Gastroesophageal sphincter (tissue), 4 donors: ENCODE results near the gene FNDC10. TPM values are rescaled to one million over a fixed set of nuclear protein-coding genes. Genes with fewer than 3 reads are reported as not detected.
A peak's percentile ranks its signal among the peaks of the same experiment; 100 is the strongest.

ENCODE experiments used
- ATAC-seq: fragments of 150-250 bp; one replicate; pipeline ENCODE4 v1.9.1; 2016; ENCODE audit warnings: mild to moderate bottlenecking, moderate library complexity
- H3K27ac ChIP-seq, 4 donors: fragments of 200-600 bp; sonication (generic) in 3 of 4; 1 replicate in 3 of 4; 2 replicates in 1 of 4; pipeline ENCODE4 v1.5.1; 2016 to 2019
- H3K27me3 ChIP-seq: fragments of 200-600 bp; sonication (generic); one replicate; pipeline ENCODE4 v1.5.1; 2019
- H3K36me3 ChIP-seq, 2 donors: fragments of 200-600 bp; sonication (generic); one replicate each; pipeline ENCODE4 v1.5.1; 2019; ENCODE audit warnings: control low read depth in 1 of 2
- H3K4me1 ChIP-seq, 3 donors: fragments of 200-600 bp; sonication (generic); 1 replicate in 2 of 3; 2 replicates in 1 of 3; pipeline ENCODE4 v1.5.1; 2016 to 2019; ENCODE audit warnings: control low read depth in 2 of 3
- H3K4me3 ChIP-seq, 2 donors: fragments of 200-600 bp; sonication (generic); one replicate each; pipeline ENCODE4 v1.5.1; 2019; ENCODE audit warnings: mild to moderate bottlenecking in 1 of 2, moderate library complexity in 1 of 2
- H3K9me3 ChIP-seq, 3 donors: fragments of 200-600 bp; sonication (generic); one replicate each; pipeline ENCODE4 v1.5.1; 2017 to 2019; ENCODE audit warnings: control low read depth in 2 of 3
- EP300 ChIP-seq: sonication (generic); formaldehyde crosslinking; IDR thresholded peaks from one replicate; pipeline ENCODE4 v1.6.1; 2017; ENCODE audit warnings: antibody characterized with exemption, mild to moderate bottlenecking
- POLR2A ChIP-seq, 2 donors: fragments of 450-650 bp; IDR thresholded peaks; one replicate each; pipeline ENCODE4 v1.6.1; 2017; ENCODE audit warnings: antibody characterized with exemption in 2 of 2, mild to moderate bottlenecking in 2 of 2, moderate library complexity in 1 of 2
- POLR2AphosphoS5 ChIP-seq: sonication (generic); formaldehyde crosslinking; IDR thresholded peaks from one replicate; pipeline ENCODE4 v1.6.1; 2017; ENCODE audit warnings: antibody characterized with exemption
- WGBS, 2 donors: methylation state at CpG; one replicate each; pipeline ENCODE4 v1.1.5; 2018; ENCODE audit warnings: low coverage in 1 of 2; 5-methylcytosine and 5-hydroxymethylcytosine counted together
- total RNA-seq, 4 donors: library from RNA; depleted of rRNA; stranded (reverse); fragments of >200 nt; gene quantifications; one replicate each; pipeline ENCODE4 v1.1.0, GENCODE V29; 2016
- TF ChIP-seq, protein P1 (sequence below), 4 experiments: fragments of 200-600 bp in 2 of 4; fragments of 450-650 bp in 2 of 4; sonication (generic) in 1 of 4; IDR thresholded peaks; one replicate each; pipeline ENCODE4 v1.5.1; 2017 to 2019; ENCODE audit warnings: antibody characterized with exemption in 4 of 4, mild to moderate bottlenecking in 2 of 4, moderate library complexity in 2 of 4

Gene FNDC10
- total RNA-seq, 4 donors from 2014 or later = 0.54 TPM; not detected in 2

DNA sequence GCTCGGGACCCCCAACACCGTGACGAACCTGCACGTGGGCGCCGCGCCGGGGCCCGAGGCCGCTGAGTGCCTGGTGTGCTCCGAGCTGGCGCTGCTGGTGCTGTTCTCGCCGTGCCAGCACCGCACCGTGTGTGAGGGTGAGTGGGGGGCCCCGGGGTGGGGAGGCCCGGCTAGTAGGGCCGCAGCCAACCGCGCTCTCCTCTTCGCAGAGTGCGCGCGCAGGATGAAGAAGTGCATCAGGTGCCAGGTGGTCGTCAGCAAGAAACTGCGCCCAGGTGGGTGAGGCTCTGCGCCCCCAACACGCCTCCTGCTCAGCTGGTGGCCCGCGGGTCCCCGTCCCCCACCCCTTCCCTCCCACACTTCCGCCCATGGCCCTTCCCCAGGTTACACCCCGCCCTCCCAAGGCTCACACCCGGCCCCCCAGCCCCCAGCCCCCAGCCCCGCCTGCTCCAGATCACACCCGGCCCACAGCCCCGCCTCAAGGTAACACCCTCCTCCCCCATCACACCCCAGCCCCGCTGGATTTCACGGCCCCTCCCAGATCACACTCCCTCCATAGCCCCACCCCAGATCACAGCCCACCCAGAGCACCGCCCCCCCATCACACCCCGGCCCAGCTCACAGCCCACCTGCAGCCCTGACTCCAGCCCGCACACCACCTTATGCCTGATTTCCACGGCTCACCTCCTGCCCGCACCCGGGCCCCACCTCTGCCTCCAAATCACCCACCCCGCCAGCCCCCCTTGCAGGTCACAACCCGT, 29.7 kb upstream of the FNDC10 start:
- Histone ChIP-seq H3K4me3 (peak overlapping the region in 1 of 2 donors; percentile 45), H3K4me1 (peaks cover 0 to 27% (median 9%) of the 10 kb centered on the region in 3 donors), H3K27me3 (peaks cover 41% of the 10 kb centered on the region), H3K9me3 (no peaks in the 10 kb centered on the region), H3K27ac (peak overlapping the region in 2 of 4 donors; percentile 78 to 88), H3K36me3 (peaks cover 0 to 60% of the 10 kb centered on the region in 2 donors)
- no peak for ATAC-seq
- TF ChIP-seq POLR2AphosphoS5 = no peak
- TF ChIP-seq POLR2A (IDR thresholded peaks at IDR 0.05) = no peak
- TF ChIP-seq, protein P1, sequence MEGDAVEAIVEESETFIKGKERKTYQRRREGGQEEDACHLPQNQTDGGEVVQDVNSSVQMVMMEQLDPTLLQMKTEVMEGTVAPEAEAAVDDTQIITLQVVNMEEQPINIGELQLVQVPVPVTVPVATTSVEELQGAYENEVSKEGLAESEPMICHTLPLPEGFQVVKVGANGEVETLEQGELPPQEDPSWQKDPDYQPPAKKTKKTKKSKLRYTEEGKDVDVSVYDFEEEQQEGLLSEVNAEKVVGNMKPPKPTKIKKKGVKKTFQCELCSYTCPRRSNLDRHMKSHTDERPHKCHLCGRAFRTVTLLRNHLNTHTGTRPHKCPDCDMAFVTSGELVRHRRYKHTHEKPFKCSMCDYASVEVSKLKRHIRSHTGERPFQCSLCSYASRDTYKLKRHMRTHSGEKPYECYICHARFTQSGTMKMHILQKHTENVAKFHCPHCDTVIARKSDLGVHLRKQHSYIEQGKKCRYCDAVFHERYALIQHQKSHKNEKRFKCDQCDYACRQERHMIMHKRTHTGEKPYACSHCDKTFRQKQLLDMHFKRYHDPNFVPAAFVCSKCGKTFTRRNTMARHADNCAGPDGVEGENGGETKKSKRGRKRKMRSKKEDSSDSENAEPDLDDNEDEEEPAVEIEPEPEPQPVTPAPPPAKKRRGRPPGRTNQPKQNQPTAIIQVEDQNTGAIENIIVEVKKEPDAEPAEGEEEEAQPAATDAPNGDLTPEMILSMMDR (IDR thresholded peaks at IDR 0.05) = no peak
- TF ChIP-seq EP300 = no peak
- WGBS, 2 donors = 80% methylated on average over 9 of the region's 48 CpGs; no CpG with 5 or more reads in 1 of the 2 donors

DNA sequence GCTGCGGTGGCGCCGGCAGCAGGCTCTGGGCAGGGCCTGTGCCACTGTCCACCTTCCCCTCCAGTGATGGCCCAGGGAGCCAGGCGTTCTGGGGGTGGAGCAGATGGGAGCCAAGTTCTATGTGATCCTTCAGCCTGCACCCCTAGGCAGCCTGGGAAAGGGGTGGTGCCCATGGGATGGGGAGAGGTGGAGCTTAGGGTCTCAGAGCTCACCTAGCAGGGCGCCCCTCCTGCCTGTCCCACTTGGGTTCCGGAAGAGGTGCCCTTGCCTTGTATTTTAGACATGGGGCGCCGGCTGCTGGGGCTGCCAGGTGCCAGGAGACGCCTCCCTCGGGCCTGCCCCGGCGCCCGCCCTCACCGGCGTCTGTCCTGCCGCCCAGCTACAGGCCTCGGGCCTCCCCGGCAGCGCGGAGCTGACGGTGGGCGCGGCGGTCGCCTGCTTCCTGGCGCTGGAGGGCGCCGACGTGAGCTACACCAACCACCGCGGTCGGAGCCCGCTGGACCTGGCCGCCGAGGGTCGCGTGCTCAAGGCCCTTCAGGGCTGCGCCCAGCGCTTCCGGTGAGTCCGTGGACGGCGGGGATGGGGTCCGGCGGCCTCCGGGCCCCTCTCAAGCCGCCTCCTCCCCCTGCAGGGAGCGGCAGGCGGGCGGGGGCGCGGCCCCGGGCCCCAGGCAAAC, 29.0 kb upstream of the FNDC10 start:
- TF ChIP-seq POLR2A (IDR thresholded peaks at IDR 0.05) (no peak), EP300 (no peak), POLR2AphosphoS5 (no peak)
- TF ChIP-seq, protein P1 (IDR thresholded peaks at IDR 0.05) = no peak
- Histone ChIP-seq H3K9me3 (no peaks in the 10 kb centered on the region), H3K4me1 (peaks cover 0 to 27% (median 9%) of the 10 kb centered on the region in 3 donors), H3K27me3 (peaks cover 41% of the 10 kb centered on the region), H3K27ac (no peak overlapping the region), H3K36me3 (peaks cover 0 to 66% of the 10 kb centered on the region in 2 donors), H3K4me3 (peak overlapping the region in 1 of 2 donors; percentile 0)
- no CpG with 5 or more reads among the region's 53 CpGs for WGBS, 2 donors
- ATAC-seq = no peak

DNA sequence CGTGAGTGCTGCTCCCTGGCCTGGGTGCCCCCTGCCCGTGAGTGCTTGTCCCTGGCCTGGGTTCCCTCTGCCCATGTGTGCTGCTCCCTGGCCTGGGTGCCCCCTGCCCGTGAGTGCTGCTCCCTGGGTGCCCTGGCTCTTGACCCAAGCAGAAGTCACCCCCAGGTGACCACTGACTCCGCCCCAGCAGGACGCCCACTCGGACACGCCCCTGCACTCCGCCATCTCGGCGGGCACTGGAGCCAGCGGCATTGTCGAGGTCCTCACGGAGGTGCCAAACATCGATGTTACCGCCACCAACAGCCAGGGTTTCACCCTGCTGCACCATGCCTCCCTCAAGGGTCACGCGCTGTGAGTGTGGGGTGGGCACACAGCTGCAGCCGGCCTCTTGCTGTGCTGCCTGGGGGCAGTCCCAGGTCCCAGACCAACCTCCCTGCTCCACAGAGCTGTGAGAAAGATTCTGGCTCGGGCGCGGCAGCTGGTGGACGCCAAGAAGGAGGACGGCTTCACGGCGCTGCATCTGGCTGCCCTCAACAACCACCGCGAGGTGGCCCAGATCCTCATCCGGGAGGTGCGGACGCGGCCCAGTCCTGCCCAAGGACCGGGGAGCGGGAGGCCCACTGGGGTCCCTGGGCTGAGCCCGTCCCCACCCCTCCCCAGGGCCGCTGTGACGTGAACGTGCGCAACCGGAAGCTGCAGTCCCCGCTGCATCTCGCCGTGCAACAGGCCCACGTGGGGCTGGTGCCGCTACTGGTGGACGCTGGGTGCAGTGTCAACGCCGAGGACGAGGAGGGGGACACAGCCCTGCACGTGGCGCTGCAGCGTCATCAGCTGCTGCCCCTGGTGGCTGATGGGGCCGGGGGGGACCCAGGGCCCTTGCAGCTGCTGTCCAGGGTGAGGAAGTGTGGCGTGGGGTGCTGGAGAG, 28.2 kb upstream of the FNDC10 start:
- ATAC-seq = no peak
- WGBS, 2 donors = no CpG with 5 or more reads among the region's 53 CpGs
- H3K27ac ChIP-seq = no peak overlapping the region
- peaks cover 0 to 27% (median 9%) of the 10 kb centered on the region in 3 donors for H3K4me1 ChIP-seq
- H3K36me3 ChIP-seq = peaks cover 0 to 70% of the 10 kb centered on the region in 2 donors
- no peak overlapping the region for H3K4me3 ChIP-seq
- no peaks in the 10 kb centered on the region for H3K9me3 ChIP-seq
- H3K27me3 ChIP-seq = peaks cover 41% of the 10 kb centered on the region
- TF ChIP-seq POLR2A (IDR thresholded peaks at IDR 0.05) = no peak
- TF ChIP-seq, protein P1 (IDR thresholded peaks at IDR 0.05) = no peak
- no peak for TF ChIP-seq POLR2AphosphoS5
- TF ChIP-seq EP300 = no peak

DNA sequence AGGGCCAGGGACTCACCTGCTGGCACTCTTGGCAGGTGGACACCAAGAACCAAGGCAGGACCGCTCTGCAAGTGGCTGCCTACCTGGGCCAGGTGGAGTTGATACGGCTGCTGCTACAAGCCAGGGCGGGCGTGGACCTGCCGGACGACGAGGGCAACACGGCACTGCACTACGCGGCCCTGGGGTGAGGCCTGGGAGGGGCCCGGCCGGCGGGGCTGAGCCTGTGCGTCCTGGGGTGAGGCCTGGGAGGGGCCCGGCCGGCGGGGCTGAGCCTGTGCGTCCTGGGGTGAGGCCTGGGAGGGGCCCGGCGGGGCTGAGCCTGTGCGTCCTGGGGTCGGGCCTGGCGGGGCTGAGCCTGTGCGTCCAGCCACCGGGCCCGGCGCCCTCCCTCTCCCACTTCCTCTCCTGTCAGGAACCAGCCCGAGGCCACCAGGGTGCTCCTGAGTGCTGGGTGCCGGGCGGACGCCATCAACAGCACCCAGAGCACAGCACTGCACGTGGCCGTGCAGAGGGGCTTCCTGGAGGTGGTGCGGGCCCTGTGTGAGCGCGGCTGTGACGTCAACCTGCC, 27.4 kb upstream of the FNDC10 start:
- H3K9me3 ChIP-seq = no peaks in the 10 kb centered on the region
- TF ChIP-seq, protein P1 (IDR thresholded peaks at IDR 0.05) = no peak
- TF ChIP-seq EP300 (no peak), POLR2A (IDR thresholded peaks at IDR 0.05) (no peak), POLR2AphosphoS5 (no peak)
- H3K4me3 ChIP-seq = no peak overlapping the region
- peaks cover 41% of the 10 kb centered on the region for H3K27me3 ChIP-seq
- H3K4me1 ChIP-seq = peaks cover 0 to 32% (median 9%) of the 10 kb centered on the region in 3 donors
- WGBS, 2 donors = no CpG with 5 or more reads among the region's 37 CpGs
- ATAC-seq = no peak
- H3K27ac ChIP-seq = no peak overlapping the region
- H3K36me3 ChIP-seq = peaks cover 0 to 70% of the 10 kb centered on the region in 2 donors
